ENCODE results near the gene ADARB2.
"Not testable (repeated sequence)": the region's sequence is repeated elsewhere in the genome, so short reads cannot be mapped to it uniquely, and the experiment has no call there.

ADARB2 gene

DNA sequence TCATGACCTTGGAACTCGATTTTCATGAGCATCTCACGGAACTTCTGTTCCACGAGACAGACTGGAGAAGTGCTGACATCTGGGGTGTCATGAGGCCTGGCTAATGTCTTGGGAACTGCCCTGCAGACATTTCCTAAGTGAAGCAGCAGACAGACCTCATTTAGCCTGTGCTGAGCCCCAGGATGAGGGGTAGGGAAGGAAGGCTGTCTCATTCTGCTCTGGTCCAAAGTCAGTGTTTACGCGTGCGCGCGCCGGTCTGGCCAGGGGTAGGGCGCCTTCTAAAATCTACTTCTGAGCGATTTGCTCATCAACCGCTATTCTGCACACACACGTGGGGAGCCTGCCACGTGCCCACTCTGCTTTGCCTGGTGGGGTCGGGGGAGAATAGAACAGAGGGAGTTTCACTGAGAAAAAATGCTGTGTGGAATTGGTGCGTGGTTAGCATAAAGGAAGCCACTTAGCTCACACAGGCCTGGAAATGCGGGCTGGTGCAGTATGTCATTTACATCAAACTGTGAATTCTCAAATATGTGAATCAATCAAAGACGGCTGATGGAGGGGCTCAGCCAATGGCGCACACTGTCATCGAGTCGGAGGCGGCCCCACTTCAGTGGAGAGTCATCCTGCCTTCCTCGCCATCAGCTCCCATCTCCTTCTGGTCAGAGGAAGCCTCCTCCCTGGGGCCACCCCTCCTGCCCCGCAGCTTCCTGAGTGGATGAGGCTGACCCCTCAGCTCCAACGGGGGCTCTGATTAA is 335.1 kb downstream of the ADARB2 start:
- DNase-seq (ENCODE audit: low read depth in 2 of 3, low spot score in 1 of 3): no peak

GRCh38 chr10:1401071-1401965 is 336.0 kb downstream of the ADARB2 start:
- no peak for DNase-seq (ENCODE audit: low read depth in 2 of 3, low spot score in 1 of 3)

GRCh38 chr10:1400101-1401070 is 336.9 kb downstream of the ADARB2 start:
- no peak for DNase-seq (ENCODE audit: low read depth in 2 of 3, low spot score in 1 of 3)

DNA sequence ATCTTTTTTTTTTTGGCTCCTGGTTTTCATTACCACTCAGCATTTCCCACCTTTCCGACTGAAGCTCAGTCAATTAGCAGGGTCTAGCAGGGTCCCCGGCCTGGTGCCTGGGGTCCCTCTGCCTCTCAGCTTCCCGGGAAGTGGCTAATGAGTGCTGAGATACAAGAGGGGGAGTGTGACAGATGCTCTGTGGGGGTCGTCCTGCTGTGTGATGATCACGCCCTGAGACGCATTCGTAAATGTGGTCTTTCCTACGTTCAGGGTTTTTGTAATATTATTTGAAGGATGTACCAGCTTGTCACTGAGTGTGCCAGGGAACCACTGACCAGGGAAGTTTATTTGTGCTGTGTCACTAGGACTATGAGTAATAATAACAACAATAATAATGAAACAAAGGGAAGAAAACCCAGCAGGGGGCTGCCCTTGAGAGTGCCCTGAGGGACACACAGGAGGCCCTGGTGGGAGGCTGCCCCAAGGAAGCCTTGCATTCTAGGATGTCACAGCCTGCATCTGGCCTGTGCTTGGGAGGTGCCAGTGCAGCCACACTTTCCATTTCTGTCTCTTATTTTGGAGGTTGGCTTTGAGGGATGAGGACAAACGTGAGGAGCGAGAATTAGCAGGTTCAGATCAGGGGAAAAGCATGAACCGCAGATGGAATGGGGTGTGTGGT is 337.8 kb downstream of the ADARB2 start:
- DNase-seq (ENCODE audit: low read depth in 2 of 3, low spot score in 1 of 3): no peak

DNA sequence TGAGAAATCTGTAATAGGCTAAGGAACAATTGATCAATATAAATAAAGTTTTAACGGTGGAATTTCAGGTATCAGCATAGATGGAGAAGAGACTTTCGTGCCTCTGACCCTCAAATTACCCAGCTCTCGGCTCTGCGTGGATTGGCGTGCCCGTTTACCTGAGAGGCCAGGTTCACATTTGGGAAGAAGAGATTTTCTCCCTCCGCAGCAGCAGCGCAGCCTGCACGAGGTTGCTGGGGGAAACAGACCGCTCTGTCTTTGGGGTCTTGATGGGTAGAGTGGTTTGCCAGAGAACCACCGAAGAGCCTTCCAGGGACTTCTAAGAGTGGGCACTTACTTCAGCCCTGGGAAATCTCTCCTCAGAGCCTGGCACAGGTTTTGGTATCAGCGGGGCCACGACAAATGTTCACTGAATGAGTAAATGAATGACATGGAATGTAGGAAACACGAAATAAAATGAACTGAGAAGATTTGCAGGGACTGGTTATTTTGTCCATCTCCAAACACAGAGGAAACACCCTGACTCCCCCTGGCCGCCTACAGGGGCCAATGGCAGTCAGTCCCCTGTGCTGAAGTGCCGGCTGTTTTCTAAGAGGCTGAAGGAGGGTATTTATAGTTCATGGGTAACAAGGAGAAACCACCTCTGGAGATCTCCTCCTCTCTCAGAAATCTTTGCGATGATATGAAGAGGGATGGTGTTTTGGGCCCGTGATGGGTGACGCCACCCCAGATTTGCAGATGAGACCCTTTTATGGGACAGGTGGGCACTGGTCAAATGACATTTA is 338.5 kb downstream of the ADARB2 start:
- no peak for DNase-seq (ENCODE audit: low read depth in 2 of 3, low spot score in 1 of 3)

- not testable (repeated sequence) for DNase-seq (ENCODE audit: low read depth in 2 of 3, low spot score in 1 of 3)
These were observed 339.2 kb downstream of the ADARB2 start for GRCh38 chr10:1398116-1398515.

GRCh38 chr10:1396297-1396635 is 341.1 kb downstream of the ADARB2 start:
- no peak for DNase-seq (ENCODE audit: low read depth in 2 of 3, low spot score in 1 of 3)

- no peak for DNase-seq (ENCODE audit: low read depth in 2 of 3, low spot score in 1 of 3)
These were observed 341.6 kb downstream of the ADARB2 start for GRCh38 chr10:1395481-1396296.

GRCh38 chr10:1395025-1395480 is 342.3 kb downstream of the ADARB2 start:
- no peak for DNase-seq (ENCODE audit: low read depth in 2 of 3, low spot score in 1 of 3)

DNA sequence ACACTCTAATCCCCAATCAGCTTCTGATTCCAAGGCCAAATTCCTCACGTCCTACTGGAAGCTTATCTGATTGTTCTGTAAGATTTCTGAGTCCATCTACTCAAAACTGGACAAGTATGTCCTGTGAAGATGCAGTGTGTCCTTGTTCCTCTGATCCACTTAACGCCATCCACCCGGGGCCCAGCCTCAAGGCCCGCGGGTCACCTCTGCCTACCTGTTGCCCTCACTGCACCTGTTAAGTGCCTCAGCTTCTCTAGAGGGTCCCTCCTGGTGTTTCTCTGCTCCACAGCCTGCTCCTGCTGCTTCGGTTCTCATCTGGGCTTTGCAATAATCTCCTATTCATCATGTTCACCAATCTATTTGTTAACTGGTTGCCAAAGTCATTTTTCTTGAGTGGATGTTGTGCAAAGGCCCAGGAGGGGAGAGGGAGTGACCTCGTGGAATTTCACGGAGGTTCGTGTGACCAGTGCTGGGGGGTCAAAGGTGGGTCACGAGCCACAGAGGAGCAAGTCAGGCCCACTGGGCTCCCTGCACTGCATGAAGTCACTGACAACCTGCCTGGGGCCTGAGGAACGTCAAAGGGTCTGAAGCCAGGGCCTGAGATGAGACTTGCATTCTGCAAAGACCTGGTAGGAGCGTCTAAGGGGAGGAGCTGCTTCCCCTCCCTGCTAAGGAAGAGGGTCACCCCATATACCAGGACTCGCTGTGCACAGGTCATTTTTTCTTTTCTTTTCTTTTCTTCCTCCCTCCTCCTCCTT is 343.0 kb downstream of the ADARB2 start:
- DNase-seq (ENCODE audit: low read depth in 2 of 3, low spot score in 1 of 3): no peak

GRCh38 chr10:1393481-1393880 is 343.8 kb downstream of the ADARB2 start:
- DNase-seq (ENCODE audit: low read depth in 2 of 3, low spot score in 1 of 3): no peak

DNA sequence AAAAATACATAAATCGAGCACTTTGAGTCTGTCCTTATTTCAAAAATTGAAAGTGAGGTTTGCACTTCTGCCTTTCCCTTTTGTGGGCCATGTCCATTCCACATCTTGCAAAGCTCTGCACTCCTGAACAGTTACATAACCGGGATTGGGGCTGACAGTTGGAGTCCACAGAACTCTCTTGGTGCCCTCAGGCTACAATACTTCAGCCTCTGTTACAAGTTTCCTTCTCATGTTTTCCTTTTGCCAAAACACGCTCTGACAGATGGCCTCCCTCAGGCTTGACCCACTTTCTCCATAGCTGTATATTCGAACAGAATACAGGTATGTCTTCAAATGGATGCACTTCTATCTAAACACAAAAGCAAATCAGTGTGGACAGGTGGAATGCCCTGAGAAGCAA is 345.2 kb downstream of the ADARB2 start:
- DNase-seq (ENCODE audit: low read depth in 2 of 3, low spot score in 1 of 3): no peak

GRCh38 chr10:1390200-1390599 is 347.1 kb downstream of the ADARB2 start:
- no peak for DNase-seq (ENCODE audit: low read depth in 2 of 3, low spot score in 1 of 3)

DNA sequence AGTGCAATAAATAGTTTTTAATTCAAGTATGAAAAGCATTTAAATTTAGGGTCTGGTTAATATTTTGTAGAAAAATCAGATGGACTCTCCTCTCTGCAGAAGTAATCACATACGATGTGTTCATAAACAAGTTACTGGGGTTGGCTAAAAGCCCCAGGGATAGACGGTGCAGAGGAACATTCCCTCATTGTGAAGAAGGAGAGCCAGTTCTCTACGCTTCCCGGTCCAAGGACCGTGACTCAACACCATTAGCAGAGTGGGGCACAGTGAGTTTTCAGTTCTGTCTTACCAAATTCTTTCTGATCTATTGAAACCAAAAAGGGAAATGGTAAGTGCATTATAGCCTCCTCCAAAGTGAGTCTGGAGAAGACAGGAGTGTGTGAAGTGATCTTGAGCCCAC is 353.3 kb downstream of the ADARB2 start:
- no peak for DNase-seq (ENCODE audit: low read depth in 2 of 3, low spot score in 1 of 3)

GRCh38 chr10:1382711-1383110 is 354.6 kb downstream of the ADARB2 start:
- DNase-seq (ENCODE audit: low read depth in 2 of 3, low spot score in 1 of 3): no peak

DNA sequence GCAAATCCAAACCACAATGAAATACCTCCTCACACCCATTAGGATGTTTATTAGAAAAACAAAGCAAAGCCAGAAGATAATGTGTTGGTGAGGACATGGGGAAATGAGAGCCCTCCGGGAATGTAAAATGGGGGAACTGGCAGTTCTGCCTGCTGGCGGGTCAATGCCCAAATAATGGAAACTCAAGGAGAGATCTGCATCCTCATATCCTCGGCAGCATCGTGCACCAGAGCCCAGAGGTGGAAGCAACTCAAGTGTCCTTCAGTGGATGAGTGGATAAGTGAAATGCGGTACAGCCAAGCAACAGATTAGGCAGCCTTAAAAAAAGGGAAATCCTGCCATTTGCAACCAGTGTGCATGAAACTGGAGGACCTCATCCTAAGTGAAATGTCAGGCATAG is 356.0 kb downstream of the ADARB2 start:
- no peak for DNase-seq (ENCODE audit: low read depth in 2 of 3, low spot score in 1 of 3)

- no peak for DNase-seq (ENCODE audit: low read depth in 2 of 3, low spot score in 1 of 3)
These were observed 357.1 kb downstream of the ADARB2 start for GRCh38 chr10:1380088-1380671.

- DNase-seq (ENCODE audit: low read depth in 2 of 3, low spot score in 1 of 3): no peak
These were observed 357.7 kb downstream of the ADARB2 start for GRCh38 chr10:1379601-1380000.
